Tibial artery (tissue), 4 donors: ENCODE results near the gene HSD17B11.
"Not testable (repeated sequence)": the region's sequence is repeated elsewhere in the genome, so short reads cannot be mapped to it uniquely, and the experiment has no call there.

Source experiments
- DNase-seq, 2 donors: peaks; one replicate each; pipeline ENCODE4 v3.0.0-alpha.2; 2019
- H3K27ac ChIP-seq, 2 donors: fragments of 200-600 bp; sonication (generic) in 1 of 2; 1 replicate in 1 of 2; 2 replicates in 1 of 2; pipeline ENCODE4 v1.5.1; 2018 to 2019; ENCODE audit warnings: mild to moderate bottlenecking in 1 of 2
- H3K27me3 ChIP-seq, 2 donors: fragments of 200-600 bp; sonication (generic) in 1 of 2; one replicate each; pipeline versions ENCODE4 v1.5.1 to v1.6.0; 2016 to 2019
- H3K36me3 ChIP-seq, 3 donors: fragments of 200-600 bp; sonication (generic) in 2 of 3; one replicate each; pipeline ENCODE4 v1.5.1; 2016 to 2019; ENCODE audit warnings: mild to moderate bottlenecking in 2 of 3
- H3K4me1 ChIP-seq, 4 donors: fragments of 200-600 bp; sonication (generic) in 2 of 4; 1 replicate in 3 of 4; 2 replicates in 1 of 4; pipeline ENCODE4 v1.5.1; 2016 to 2019
- H3K4me3 ChIP-seq, 2 donors: fragments of 200-600 bp; sonication (generic) in 1 of 2; 1 replicate in 1 of 2; 2 replicates in 1 of 2; pipeline ENCODE4 v1.5.1; 2018 to 2019; ENCODE audit warnings: mild to moderate bottlenecking in 2 of 2
- H3K9me3 ChIP-seq, 3 donors: fragments of 200-600 bp; sonication (generic) in 1 of 3; one replicate each; pipeline ENCODE4 v1.5.1; 2016 to 2019
- CTCF ChIP-seq, 2 experiments: fragments of 200-600 bp in 1 of 2; fragments of 450-650 bp in 1 of 2; IDR thresholded peaks; one replicate each; pipeline ENCODE4 v1.5.1; 2017 to 2019; ENCODE audit warnings: antibody characterized with exemption in 2 of 2, mild to moderate bottlenecking in 1 of 2, moderate library complexity in 1 of 2
- intact Hi-C: fragments of 100-400 bp; cut with DNase I; formaldehyde crosslinking; loops from one replicate; pipeline ENCODE4 v1.15.0; 2023; ENCODE audit warnings: low total_unique reads

HSD17B11 gene

GRCh38 chr4:87420276-87420830, 29.4 kb upstream of the HSD17B11 start:
- no peak for TF ChIP-seq CTCF (IDR thresholded peaks at IDR 0.05)
- Histone ChIP-seq H3K27me3 (no peaks in the 10 kb centered on the region), H3K36me3 (no peaks in the 10 kb centered on the region), H3K4me1 (peaks cover 0 to 25% (median 16%) of the 10 kb centered on the region in 4 donors), H3K27ac (no peak overlapping the region), H3K9me3 (no peaks in the 10 kb centered on the region), H3K4me3 (no peak overlapping the region)
- intact Hi-C loops: no loop called here
- no peak for DNase-seq

- no peak for TF ChIP-seq CTCF (IDR thresholded peaks at IDR 0.05)
- Histone ChIP-seq H3K4me3 (no peak overlapping the region), H3K27ac (no peak overlapping the region), H3K9me3 (no peaks in the 10 kb centered on the region), H3K4me1 (peaks cover 0 to 19% (median 14%) of the 10 kb centered on the region in 4 donors), H3K36me3 (no peaks in the 10 kb centered on the region), H3K27me3 (no peaks in the 10 kb centered on the region)
- no peak for DNase-seq
- intact Hi-C loops: no loop called here
Observed at GRCh38 chr4:87419578-87420249, 28.7 kb upstream of the HSD17B11 start.

GRCh38 chr4:87418410-87418809, 27.4 kb upstream of the HSD17B11 start:
- H3K27ac ChIP-seq, H3K4me3 ChIP-seq, H3K4me1 ChIP-seq, H3K27me3 ChIP-seq, DNase-seq, intact Hi-C loops, H3K36me3 ChIP-seq, H3K9me3 ChIP-seq: not testable (repeated sequence)

GRCh38 chr4:87416965-87417364, 26.0 kb upstream of the HSD17B11 start:
- H3K27ac ChIP-seq: no peak overlapping the region
- H3K4me1 ChIP-seq: peaks cover 0 to 7% (median 5%) of the 10 kb centered on the region in 4 donors
- no peak for DNase-seq
- no peak for TF ChIP-seq CTCF (IDR thresholded peaks at IDR 0.05)
- peaks cover 0 to 2% (median 0%) of the 10 kb centered on the region in 3 donors for H3K9me3 ChIP-seq
- intact Hi-C loops: no loop called here
- H3K36me3 ChIP-seq: no peaks in the 10 kb centered on the region
- H3K27me3 ChIP-seq: no peaks in the 10 kb centered on the region
- H3K4me3 ChIP-seq: no peak overlapping the region

GRCh38 chr4:87414816-87415215, 23.8 kb upstream of the HSD17B11 start:
- Histone ChIP-seq H3K9me3 (peaks cover 0 to 2% (median 0%) of the 10 kb centered on the region in 3 donors), H3K36me3 (no peaks in the 10 kb centered on the region), H3K4me1 (no peaks in the 10 kb centered on the region), H3K27ac (no peak overlapping the region), H3K4me3 (no peak overlapping the region), H3K27me3 (no peaks in the 10 kb centered on the region)
- intact Hi-C loops: no loop called here
- TF ChIP-seq CTCF (IDR thresholded peaks at IDR 0.05): no peak
- DNase-seq: no peak

- Histone ChIP-seq H3K36me3 (no peaks in the 10 kb centered on the region), H3K27ac (no peak overlapping the region), H3K27me3 (no peaks in the 10 kb centered on the region), H3K4me3 (no peak overlapping the region), H3K9me3 (peaks cover 0 to 2% (median 0%) of the 10 kb centered on the region in 3 donors), H3K4me1 (no peaks in the 10 kb centered on the region)
- no peak for TF ChIP-seq CTCF (IDR thresholded peaks at IDR 0.05)
- no peak for DNase-seq
- intact Hi-C loops: no loop called here
Observed at GRCh38 chr4:87410679-87411078, 19.7 kb upstream of the HSD17B11 start.
